HepG2 (cell line): Measurements from ENCODE around the gene TFEB. TPM values are rescaled to one million over a fixed set of nuclear protein-coding genes. Genes with fewer than 3 reads are reported as not detected.

Experiments
- AGO2 ChIP-seq: fragments of 200-400 bp; formaldehyde crosslinking; optimal IDR thresholded peaks from 2 replicates; pipeline ENCODE3; 2017; ENCODE audit warnings: mild to moderate bottlenecking, low read depth, low read length, moderate library complexity
- ARID5B ChIP-seq: IDR thresholded peaks from 2 replicates; pipeline ENCODE4 v1.4.0; 2020; ENCODE audit warnings: mild to moderate bottlenecking, missing genetic modification reagents
- ASH2L ChIP-seq: fragments of 300-600, 200-600 bp; sonication (generic); IDR thresholded peaks from 2 replicates; pipeline ENCODE4 v1.7.0; 2017; ENCODE audit warnings: low read depth, mild to moderate bottlenecking, moderate library complexity, mixed read lengths, low read length; ENCODE audit not compliant: insufficient read length
- CCAR2 ChIP-seq: fragments of 200-400 bp; formaldehyde crosslinking; optimal IDR thresholded peaks from 2 replicates; pipeline ENCODE3; 2018; ENCODE audit warnings: low read depth, mild to moderate bottlenecking, low read length, moderate library complexity
- FOSL1 ChIP-seq: sonication (generic); formaldehyde crosslinking; IDR thresholded peaks from 2 replicates; pipeline ENCODE4 v1.9.0; 2021; ENCODE audit warnings: missing genetic modification reagents, borderline replicate concordance
- HNRNPK ChIP-seq: fragments of 200-400 bp; formaldehyde crosslinking; IDR thresholded peaks from 2 replicates; pipeline ENCODE4 v1.6.1; 2018; ENCODE audit warnings: low read length, low read depth, moderate library complexity, mild to moderate bottlenecking; ENCODE audit not compliant: poor library complexity, severe bottlenecking
- KIAA2018 ChIP-seq: sonication (generic); formaldehyde crosslinking; IDR thresholded peaks from 2 replicates; pipeline ENCODE4 v1.5.0; 2020; ENCODE audit warnings: mild to moderate bottlenecking, missing genetic modification reagents, borderline replicate concordance
- MAZ ChIP-seq, 2 experiments: sonication (generic) in 1 of 2; formaldehyde crosslinking in 1 of 2; IDR thresholded peaks; 2 replicates each; pipeline versions ENCODE4 v1.5.0 to v1.6.1; 2012 to 2020; ENCODE audit warnings: low read depth in 2 of 2, mild to moderate bottlenecking in 2 of 2, borderline replicate concordance in 1 of 2, improper control_type of control experiment in 1 of 2, low read length in 1 of 2, missing genetic modification reagents in 1 of 2, moderate library complexity in 1 of 2
- SIX4 ChIP-seq: sonication (generic); formaldehyde crosslinking; IDR thresholded peaks from 2 replicates; pipeline ENCODE4 v1.4.0; 2020; ENCODE audit warnings: missing genetic modification reagents
- SP4 ChIP-seq: sonication (generic); formaldehyde crosslinking; IDR thresholded peaks from 2 replicates; pipeline ENCODE4 v1.8.1; 2023; ENCODE audit warnings: mild to moderate bottlenecking, missing genetic modification reagents
- TSC22D2 ChIP-seq: sonication (generic); formaldehyde crosslinking; IDR thresholded peaks from 2 replicates; pipeline ENCODE4 v1.5.1; 2020; ENCODE audit warnings: missing genetic modification reagents, mild to moderate bottlenecking, borderline replicate concordance
- ZNF33A ChIP-seq: sonication (generic); formaldehyde crosslinking; IDR thresholded peaks from 2 replicates; pipeline ENCODE4 v1.5.1; 2020; ENCODE audit warnings: missing genetic modification reagents, mild to moderate bottlenecking, moderate library complexity, borderline replicate concordance
- ZNF549 ChIP-seq: sonication (generic); formaldehyde crosslinking; IDR thresholded peaks from 2 replicates; pipeline ENCODE4 v1.5.0; 2020; ENCODE audit warnings: missing genetic modification reagents
- ZNF564 ChIP-seq: sonication (generic); formaldehyde crosslinking; IDR thresholded peaks from 2 replicates; pipeline ENCODE4 v1.8.1; 2023; ENCODE audit warnings: mild to moderate bottlenecking, missing genetic modification reagents
- ZNF746 ChIP-seq: sonication (generic); formaldehyde crosslinking; IDR thresholded peaks from 2 replicates; pipeline ENCODE4 v1.8.0; 2022; ENCODE audit warnings: mild to moderate bottlenecking, missing genetic modification reagents
- ZNF792 ChIP-seq: IDR thresholded peaks from 2 replicates; pipeline ENCODE4 v1.6.1; 2016
- polyA plus RNA-seq, 8 experiments: library from polyadenylated mRNA; depleted of rRNA in 3 of 8; stranded (reverse) in 7 of 8; unstranded in 1 of 8; fragments of >200 nt; fragmentation: Illumina TruSeq in 4 of 8; extraction: Trizol in 4 of 8; gene quantifications; 2 replicates each; pipeline versions ENCODE4 v1.2.1 to v1.2.3, GENCODE V29; 2011 to 2016; ENCODE audit warnings: low read depth in 4 of 8, missing spikeins in 1 of 8, mixed read lengths in 1 of 8; ENCODE audit not compliant: insufficient read depth in 1 of 8
- total RNA-seq, 5 experiments: library from RNA; depleted of rRNA; stranded (reverse); fragments of >200 nt; fragmentation: Illumina TruSeq; extraction: Trizol; gene quantifications; 2 replicates each; pipeline ENCODE4 v1.2.3, GENCODE V29; 2016; ENCODE audit warnings: low read depth in 1 of 5

The TFEB gene
- total and polyA plus RNA-seq, 2 of the 13 experiments (the other 11 are each of a cell fraction or from before 2014, with no cell fraction given): 13.3 to 18.7 TPM

- TF ChIP-seq ZNF33A (CRISPR knock-in tag) (no peak), HNRNPK (peak; percentile 19), KIAA2018 (CRISPR knock-in tag) (no peak), SIX4 (peak; percentile 66; the same call in 1 of the 2 replicates), ZNF549 (no peak), AGO2 (peak; percentile 4), TSC22D2 (CRISPR knock-in tag) (0 out of 2 replicates have a peak, but pooled peaks have one; percentile 85), ZNF564 (no peak), MAZ (IDR thresholded peaks at IDR 0.05; ENCODE audit: borderline replicate concordance, low read depth, low read length) (peak; percentile 47; the same call in 1 of the 2 replicates), MAZ (CRISPR knock-in tag; IDR thresholded peaks at IDR 0.05; ENCODE audit: low read depth) (peak; percentile 72; the same call in 1 of the 2 replicates), ZNF746 (CRISPR knock-in tag) (peak; percentile 56), ARID5B (CRISPR knock-in tag) (peak; percentile 68), FOSL1 (CRISPR knock-in tag) (no peak), ASH2L (no peak), ZNF792 (peak; percentile 75; the same call in 1 of the 2 replicates), CCAR2 (no peak), SP4 (CRISPR knock-in tag) (peak; percentile 75)
Measured at GRCh38 chr6:41735427-41736185, at the start of gene TFEB (continued).
